H9 (cell line): ENCODE results near the gene CFH. TPM values are rescaled to one million over a fixed set of nuclear protein-coding genes. Genes with fewer than 3 reads are reported as not detected.

ENCODE experiments used
- DNase-seq: peaks from one replicate; pipeline ENCODE4 v3.0.0-alpha.2; 2017
- H2AFZ ChIP-seq: one replicate; pipeline ENCODE4 v1.6.1; 2013; ENCODE audit warnings: mild to moderate bottlenecking, low read length, control low read depth, moderate library complexity
- H2AK5ac ChIP-seq: 2 replicates; pipeline ENCODE4 v1.6.1; 2013; ENCODE audit warnings: low read length, control low read depth, mixed read lengths; ENCODE audit not compliant: insufficient read length
- H2BK120ac ChIP-seq: one replicate; pipeline ENCODE4 v1.6.1; 2013; ENCODE audit warnings: low read depth, mild to moderate bottlenecking, low read length, control low read depth, inconsistent platforms; ENCODE audit not compliant: poor library complexity, severe bottlenecking
- H2BK12ac ChIP-seq: 2 replicates; pipeline ENCODE4 v1.6.1; 2013; ENCODE audit warnings: low read length, control low read depth, mixed read lengths, low read depth; ENCODE audit not compliant: insufficient read length
- H2BK15ac ChIP-seq: 2 replicates; pipeline ENCODE4 v1.6.1; 2013; ENCODE audit warnings: low read depth, low read length, control low read depth
- H2BK20ac ChIP-seq: one replicate; pipeline ENCODE4 v1.6.1; 2013; ENCODE audit warnings: low read depth, mild to moderate bottlenecking, low read length, control low read depth, inconsistent platforms; ENCODE audit not compliant: poor library complexity, severe bottlenecking
- H2BK5ac ChIP-seq: 2 replicates; pipeline ENCODE4 v1.6.1; 2013; ENCODE audit warnings: low read length, control low read depth, mixed read lengths; ENCODE audit not compliant: insufficient read length
- H3K14ac ChIP-seq: 2 replicates; pipeline ENCODE4 v1.6.1; 2013; ENCODE audit warnings: low read length, control low read depth; ENCODE audit not compliant: insufficient read depth
- H3K18ac ChIP-seq: 2 replicates; pipeline ENCODE4 v1.6.1; 2013; ENCODE audit warnings: low read depth, mild to moderate bottlenecking, mixed read lengths, low read length, control low read depth; ENCODE audit not compliant: insufficient read length
- H3K23ac ChIP-seq: 2 replicates; pipeline ENCODE4 v1.6.1; 2013; ENCODE audit warnings: low read length, control low read depth, mixed read lengths, low read depth; ENCODE audit not compliant: insufficient read length
- H3K23me2 ChIP-seq: 2 replicates; pipeline ENCODE4 v1.6.1; 2013; ENCODE audit warnings: low read depth, mild to moderate bottlenecking, mixed read lengths, low read length, control low read depth; ENCODE audit not compliant: insufficient read length, poor library complexity, severe bottlenecking
- H3K27ac ChIP-seq: 2 replicates; pipeline ENCODE4 v1.5.1; 2013; ENCODE audit warnings: low read length, control low read depth, mixed read lengths, low read depth; ENCODE audit not compliant: insufficient read length
- H3K27me3 ChIP-seq: 2 replicates; pipeline ENCODE4 v1.6.1; 2013; ENCODE audit warnings: low read length, control low read depth, inconsistent platforms; ENCODE audit not compliant: insufficient read depth
- H3K4ac ChIP-seq: 2 replicates; pipeline ENCODE4 v1.6.1; 2013; ENCODE audit warnings: low read depth, mild to moderate bottlenecking, control low read depth, inconsistent platforms, low read length, moderate library complexity
- H3K4me1 ChIP-seq: 2 replicates; pipeline ENCODE4 v1.6.1; 2013; ENCODE audit warnings: low read length, control low read depth, inconsistent platforms; ENCODE audit not compliant: insufficient read depth
- H3K4me2 ChIP-seq: 2 replicates; pipeline ENCODE4 v1.6.1; 2013; ENCODE audit warnings: low read length, control low read depth, mixed read lengths; ENCODE audit not compliant: insufficient read length, insufficient read depth
- H3K56ac ChIP-seq: 2 replicates; pipeline ENCODE4 v1.6.1; 2013; ENCODE audit warnings: low read depth, mild to moderate bottlenecking, mixed read lengths, low read length, control low read depth; ENCODE audit not compliant: insufficient read length
- H3K79me1 ChIP-seq: 2 replicates; pipeline ENCODE4 v1.6.1; 2013; ENCODE audit warnings: low read depth, mild to moderate bottlenecking, moderate library complexity, low read length, control low read depth, inconsistent platforms; ENCODE audit not compliant: insufficient read depth, poor library complexity, severe bottlenecking
- H3K79me2 ChIP-seq: 2 replicates; pipeline ENCODE4 v1.6.1; 2013; ENCODE audit warnings: low read length, control low read depth, inconsistent platforms; ENCODE audit not compliant: insufficient read depth
- H3K9ac ChIP-seq: 2 replicates; pipeline ENCODE4 v1.6.1; 2013; ENCODE audit warnings: low read length, control low read depth, mixed read lengths; ENCODE audit not compliant: insufficient read length; ENCODE audit errors: extremely low read depth
- H3K9me3 ChIP-seq: one replicate; pipeline ENCODE4 v1.6.1; 2013; ENCODE audit warnings: low read depth, low read length, inconsistent platforms; ENCODE audit not compliant: control insufficient read depth
- H3T11ph ChIP-seq: one replicate; pipeline ENCODE4 v1.6.1; 2013; ENCODE audit warnings: mild to moderate bottlenecking, low read length, control low read depth, inconsistent platforms
- H4K20me1 ChIP-seq: one replicate; pipeline ENCODE4 v1.6.1; 2013; ENCODE audit not compliant: control insufficient read depth, insufficient read length, insufficient read depth
- H4K5ac ChIP-seq: 2 replicates; pipeline ENCODE4 v1.6.1; 2013; ENCODE audit warnings: low read depth, mild to moderate bottlenecking, mixed read lengths, low read length, control low read depth; ENCODE audit not compliant: insufficient read length
- H4K8ac ChIP-seq: replicated peaks from 2 replicates; pipeline ENCODE4 v1.6.1; 2013; ENCODE audit warnings: low read length, control low read depth, mixed read lengths, low read depth; ENCODE audit not compliant: insufficient read length
- H4K91ac ChIP-seq: 2 replicates; pipeline ENCODE4 v1.6.1; 2013; ENCODE audit warnings: low read depth, mild to moderate bottlenecking, moderate library complexity, mixed read lengths, low read length, control low read depth; ENCODE audit not compliant: insufficient read length
- H3K27ac Mint-ChIP-seq, 3 experiments: 2 replicates in 2 of 3; 3 replicates in 1 of 3; pipeline ENCODE4 v1.8.0; 2020 to 2021; ENCODE audit warnings: mixed read lengths in 3 of 3, mild to moderate bottlenecking in 1 of 3, moderate library complexity in 1 of 3
- H3K27me3 Mint-ChIP-seq: 2 replicates; pipeline ENCODE4 v1.8.0; 2021; ENCODE audit warnings: low read depth, mild to moderate bottlenecking, moderate library complexity, mixed read lengths
- H3K36me3 Mint-ChIP-seq, 3 experiments: 2 replicates in 2 of 3; 3 replicates in 1 of 3; pipeline ENCODE4 v1.8.0; 2020 to 2021; ENCODE audit warnings: low read depth in 3 of 3, mixed read lengths in 3 of 3; ENCODE audit not compliant: insufficient read depth in 1 of 3
- H3K4me1 Mint-ChIP-seq, 2 experiments: 2 replicates each; pipeline ENCODE4 v1.8.0; 2020; ENCODE audit warnings: mixed read lengths in 2 of 2
- H3K4me3 Mint-ChIP-seq, 2 experiments: 2 replicates in 1 of 2; 3 replicates in 1 of 2; pipeline ENCODE4 v1.8.0; 2020 to 2021; ENCODE audit warnings: mild to moderate bottlenecking in 2 of 2, mixed read lengths in 2 of 2, moderate library complexity in 1 of 2
- H3K9me3 Mint-ChIP-seq, 2 experiments: 2 replicates in 1 of 2; 3 replicates in 1 of 2; pipeline ENCODE4 v1.8.0; 2020; ENCODE audit warnings: mild to moderate bottlenecking in 2 of 2, mixed read lengths in 2 of 2, moderate library complexity in 1 of 2
- WGBS: extraction: QIAGEN DNeasy Blood & Tissue Kit; methylation state at CpG from one replicate; pipeline ENCODE4 v1.1.7; 2013; ENCODE audit warnings: missing lambda C conversion rate, low lambda C conversion rate, mixed read lengths; ENCODE audit not compliant: insufficient read length; ENCODE audit errors: extremely low coverage; 5-methylcytosine and 5-hydroxymethylcytosine counted together
- total RNA-seq: library from RNA; stranded (reverse); gene quantifications from 2 replicates; pipeline ENCODE4 v1.2.1, GENCODE V29; 2021
- TF ChIP-seq, protein P1 (sequence below): fragments of 200-600 bp; sonication (generic); conservative IDR thresholded peaks from 3 replicates; pipeline ENCODE4 v1.8.0; 2021; ENCODE audit warnings: antibody characterized with exemption, mild to moderate bottlenecking

CFH gene
- total RNA-seq, 1 experiment from 2014 or later: not detected

DNA sequence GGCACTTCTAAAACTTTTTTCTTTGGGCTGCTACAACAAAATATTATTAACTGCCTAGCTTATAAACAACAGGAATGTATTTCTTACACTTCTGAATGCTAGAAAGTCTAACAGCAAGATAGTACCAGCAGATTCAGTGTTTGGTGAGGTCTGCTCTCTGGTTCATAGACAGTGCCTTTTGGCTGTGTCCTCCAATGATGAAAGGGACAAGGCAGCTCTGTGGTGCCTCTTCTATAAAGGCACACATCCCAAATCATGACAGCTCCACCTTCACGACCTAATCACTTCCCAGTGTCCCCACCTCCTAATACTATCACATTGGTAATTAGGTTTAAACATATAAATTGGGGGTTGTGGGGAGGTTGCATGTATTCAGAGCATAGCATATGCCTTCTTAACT is 9.5 kb downstream of the CFH start:
- H3K4me2 ChIP-seq: no peak overlapping the region
- H3K4me3 Mint-ChIP-seq: no peak overlapping the region
- TF ChIP-seq, protein P1, sequence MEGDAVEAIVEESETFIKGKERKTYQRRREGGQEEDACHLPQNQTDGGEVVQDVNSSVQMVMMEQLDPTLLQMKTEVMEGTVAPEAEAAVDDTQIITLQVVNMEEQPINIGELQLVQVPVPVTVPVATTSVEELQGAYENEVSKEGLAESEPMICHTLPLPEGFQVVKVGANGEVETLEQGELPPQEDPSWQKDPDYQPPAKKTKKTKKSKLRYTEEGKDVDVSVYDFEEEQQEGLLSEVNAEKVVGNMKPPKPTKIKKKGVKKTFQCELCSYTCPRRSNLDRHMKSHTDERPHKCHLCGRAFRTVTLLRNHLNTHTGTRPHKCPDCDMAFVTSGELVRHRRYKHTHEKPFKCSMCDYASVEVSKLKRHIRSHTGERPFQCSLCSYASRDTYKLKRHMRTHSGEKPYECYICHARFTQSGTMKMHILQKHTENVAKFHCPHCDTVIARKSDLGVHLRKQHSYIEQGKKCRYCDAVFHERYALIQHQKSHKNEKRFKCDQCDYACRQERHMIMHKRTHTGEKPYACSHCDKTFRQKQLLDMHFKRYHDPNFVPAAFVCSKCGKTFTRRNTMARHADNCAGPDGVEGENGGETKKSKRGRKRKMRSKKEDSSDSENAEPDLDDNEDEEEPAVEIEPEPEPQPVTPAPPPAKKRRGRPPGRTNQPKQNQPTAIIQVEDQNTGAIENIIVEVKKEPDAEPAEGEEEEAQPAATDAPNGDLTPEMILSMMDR: no peak
- no peaks in the 10 kb centered on the region for H3K9me3 ChIP-seq
- H3K27ac Mint-ChIP-seq: no peak overlapping the region
- H4K5ac ChIP-seq: no peak overlapping the region
- H3K9ac ChIP-seq: no peak overlapping the region
- no peak overlapping the region for H3K4ac ChIP-seq
- H3K56ac ChIP-seq: no peak overlapping the region
- no peak overlapping the region for H2AFZ ChIP-seq
- DNase-seq: no peak
- H3K27me3 ChIP-seq: no peaks in the 10 kb centered on the region
- no peak overlapping the region for H3K14ac ChIP-seq
- no peaks in the 10 kb centered on the region for H3K4me1 Mint-ChIP-seq
- H3K27me3 Mint-ChIP-seq: no peaks in the 10 kb centered on the region
- H2BK5ac ChIP-seq: no peak overlapping the region
- H3K79me2 ChIP-seq: no peaks in the 10 kb centered on the region
- no peaks in the 10 kb centered on the region for H4K20me1 ChIP-seq
- no peaks in the 10 kb centered on the region for H3K4me1 ChIP-seq
- no peak overlapping the region for H2AK5ac ChIP-seq
- no peak overlapping the region for H4K91ac ChIP-seq
- no peak overlapping the region for H3K18ac ChIP-seq
- H3K23ac ChIP-seq: no peak overlapping the region
- no peak overlapping the region for H2BK120ac ChIP-seq
- no peak overlapping the region for H3T11ph ChIP-seq
- H2BK12ac ChIP-seq: no peak overlapping the region
- no peaks in the 10 kb centered on the region for H3K36me3 Mint-ChIP-seq
- H3K9me3 Mint-ChIP-seq: peaks cover 0 to 1% of the 10 kb centered on the region in 2 experiments; a peak in 1 of 5 replicates
- H2BK20ac ChIP-seq: no peak overlapping the region
- no peak overlapping the region for H3K27ac ChIP-seq
- H3K79me1 ChIP-seq: no peaks in the 10 kb centered on the region
- H2BK15ac ChIP-seq: no peak overlapping the region
- H4K8ac ChIP-seq: no peak overlapping the region
- WGBS: no CpG with 5 or more reads among the region's 1 CpG
- H3K23me2 ChIP-seq: no peaks in the 10 kb centered on the region
